NB4 (cell line): ENCODE results near the gene NRCAM.

Source experiments
- TF ChIP-seq, protein P1 (sequence below): IDR thresholded peaks from one replicate; pipeline ENCODE4 v1.5.1; 2012; ENCODE audit warnings: low read depth, low read length
- TF ChIP-seq, protein P2 (sequence below): IDR thresholded peaks from 2 replicates; pipeline ENCODE4 v1.6.1; 2011; ENCODE audit warnings: low read depth, low read length

DNA sequence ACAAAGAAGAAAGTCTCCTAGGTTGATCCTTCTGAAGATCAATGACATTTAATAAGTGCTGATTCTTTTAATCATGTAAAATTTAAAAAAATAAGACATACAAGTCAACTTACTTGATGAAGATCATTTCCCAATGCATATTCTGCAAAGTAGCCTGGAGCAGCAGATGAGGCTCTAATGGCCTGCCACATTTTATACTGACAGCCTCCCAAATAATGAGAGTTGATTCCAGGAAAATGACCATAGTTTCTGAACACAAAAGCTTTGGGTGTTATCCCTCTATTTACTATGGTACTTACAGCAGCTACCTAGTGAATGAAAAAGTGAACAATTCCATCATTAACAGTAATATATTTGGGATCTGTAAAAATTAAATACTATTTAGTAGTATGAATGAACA lies 31.4 kb upstream of the NRCAM start:
- TF ChIP-seq, protein P1, sequence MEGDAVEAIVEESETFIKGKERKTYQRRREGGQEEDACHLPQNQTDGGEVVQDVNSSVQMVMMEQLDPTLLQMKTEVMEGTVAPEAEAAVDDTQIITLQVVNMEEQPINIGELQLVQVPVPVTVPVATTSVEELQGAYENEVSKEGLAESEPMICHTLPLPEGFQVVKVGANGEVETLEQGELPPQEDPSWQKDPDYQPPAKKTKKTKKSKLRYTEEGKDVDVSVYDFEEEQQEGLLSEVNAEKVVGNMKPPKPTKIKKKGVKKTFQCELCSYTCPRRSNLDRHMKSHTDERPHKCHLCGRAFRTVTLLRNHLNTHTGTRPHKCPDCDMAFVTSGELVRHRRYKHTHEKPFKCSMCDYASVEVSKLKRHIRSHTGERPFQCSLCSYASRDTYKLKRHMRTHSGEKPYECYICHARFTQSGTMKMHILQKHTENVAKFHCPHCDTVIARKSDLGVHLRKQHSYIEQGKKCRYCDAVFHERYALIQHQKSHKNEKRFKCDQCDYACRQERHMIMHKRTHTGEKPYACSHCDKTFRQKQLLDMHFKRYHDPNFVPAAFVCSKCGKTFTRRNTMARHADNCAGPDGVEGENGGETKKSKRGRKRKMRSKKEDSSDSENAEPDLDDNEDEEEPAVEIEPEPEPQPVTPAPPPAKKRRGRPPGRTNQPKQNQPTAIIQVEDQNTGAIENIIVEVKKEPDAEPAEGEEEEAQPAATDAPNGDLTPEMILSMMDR = no peak
- TF ChIP-seq, protein P2, sequence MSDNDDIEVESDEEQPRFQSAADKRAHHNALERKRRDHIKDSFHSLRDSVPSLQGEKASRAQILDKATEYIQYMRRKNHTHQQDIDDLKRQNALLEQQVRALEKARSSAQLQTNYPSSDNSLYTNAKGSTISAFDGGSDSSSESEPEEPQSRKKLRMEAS = no peak
